Trophoblast cell (in vitro differentiated cells and primary cell): ENCODE measurements around the gene RNF126.

Experiments
- DNase-seq, 2 donors: peaks; one replicate each; pipeline ENCODE4 v3.0.0-alpha.2; 2016
- H2AFZ ChIP-seq: 2 replicates; pipeline ENCODE4 v1.6.1; 2013; ENCODE audit warnings: low read length, moderate library complexity, mild to moderate bottlenecking; ENCODE audit not compliant: insufficient read depth, poor library complexity
- H2AK5ac ChIP-seq: 2 replicates; pipeline ENCODE4 v1.6.1; 2013; ENCODE audit warnings: mild to moderate bottlenecking, low read length
- H2BK120ac ChIP-seq: 2 replicates; pipeline ENCODE4 v1.6.1; 2013; ENCODE audit warnings: low read length, mild to moderate bottlenecking, moderate library complexity; ENCODE audit not compliant: insufficient read depth, poor library complexity
- H2BK12ac ChIP-seq: 2 replicates; pipeline ENCODE4 v1.6.1; 2013; ENCODE audit warnings: mild to moderate bottlenecking, low read length, moderate library complexity
- H2BK5ac ChIP-seq: 2 replicates; pipeline ENCODE4 v1.6.1; 2013; ENCODE audit warnings: low read length, low read depth, moderate library complexity, mild to moderate bottlenecking; ENCODE audit not compliant: poor library complexity
- H3K14ac ChIP-seq: 2 replicates; pipeline ENCODE4 v1.6.1; 2013; ENCODE audit warnings: mild to moderate bottlenecking, low read length
- H3K18ac ChIP-seq: 2 replicates; pipeline ENCODE4 v1.6.1; 2013; ENCODE audit warnings: mild to moderate bottlenecking, low read length
- H3K23ac ChIP-seq: 2 replicates; pipeline ENCODE4 v1.6.1; 2013; ENCODE audit warnings: low read length
- H3K27ac ChIP-seq: 2 replicates; pipeline ENCODE4 v1.5.1; 2013; ENCODE audit warnings: low read depth, mild to moderate bottlenecking, inconsistent platforms, low read length, moderate library complexity
- H3K27me3 ChIP-seq: 2 replicates; pipeline ENCODE4 v1.6.1; 2013; ENCODE audit warnings: inconsistent platforms, mild to moderate bottlenecking, low read length, moderate library complexity; ENCODE audit not compliant: insufficient read depth
- H3K36me3 ChIP-seq, 2 experiments: 1 replicate in 1 of 2; 2 replicates in 1 of 2; pipeline ENCODE4 v1.6.1; 2013; ENCODE audit warnings: low read length in 2 of 2, mild to moderate bottlenecking in 2 of 2, moderate library complexity in 1 of 2; ENCODE audit not compliant: insufficient read depth in 2 of 2, control insufficient read depth in 1 of 2
- H3K4ac ChIP-seq: 2 replicates; pipeline ENCODE4 v1.6.1; 2013; ENCODE audit warnings: low read depth, mild to moderate bottlenecking, low read length, moderate library complexity
- H3K4me1 ChIP-seq, 2 experiments: 1 replicate in 1 of 2; 2 replicates in 1 of 2; pipeline ENCODE4 v1.6.1; 2013; ENCODE audit warnings: low read length in 2 of 2, mild to moderate bottlenecking in 2 of 2, moderate library complexity in 1 of 2; ENCODE audit not compliant: insufficient read depth in 2 of 2, control insufficient read depth in 1 of 2
- H3K4me2 ChIP-seq: 2 replicates; pipeline ENCODE4 v1.6.1; 2013; ENCODE audit warnings: inconsistent platforms, mild to moderate bottlenecking, low read length, moderate library complexity
- H3K4me3 ChIP-seq: 2 replicates; pipeline ENCODE4 v1.5.1; 2013; ENCODE audit warnings: mild to moderate bottlenecking, low read depth, low read length, inconsistent platforms
- H3K79me1 ChIP-seq: one replicate; pipeline ENCODE4 v1.6.1; 2013; ENCODE audit warnings: low read length
- H3K79me2 ChIP-seq: 2 replicates; pipeline ENCODE4 v1.6.1; 2013; ENCODE audit warnings: low read length, mild to moderate bottlenecking; ENCODE audit not compliant: control insufficient read depth, insufficient read depth, poor library complexity
- H3K9ac ChIP-seq: 2 replicates; pipeline ENCODE4 v1.6.1; 2013; ENCODE audit warnings: mild to moderate bottlenecking, low read length
- H3K9me3 ChIP-seq: 2 replicates; pipeline ENCODE4 v1.6.1; 2013; ENCODE audit warnings: low read depth, mild to moderate bottlenecking, control low read depth, inconsistent platforms, low read length; ENCODE audit not compliant: insufficient read depth
- H4K12ac ChIP-seq: 2 replicates; pipeline ENCODE4 v1.6.1; 2013; ENCODE audit warnings: low read depth, mild to moderate bottlenecking, low read length, moderate library complexity
- H4K8ac ChIP-seq: 2 replicates; pipeline ENCODE4 v1.6.1; 2013; ENCODE audit warnings: low read depth, mild to moderate bottlenecking, low read length, moderate library complexity
- H4K91ac ChIP-seq: one replicate; pipeline ENCODE4 v1.6.1; 2013; ENCODE audit warnings: low read depth, mild to moderate bottlenecking, low read length, moderate library complexity
- WGBS: extraction: QIAGEN DNeasy Blood & Tissue Kit; methylation state at CpG from one replicate; pipeline ENCODE4 v1.1.7; 2013; ENCODE audit warnings: missing lambda C conversion rate; ENCODE audit not compliant: insufficient read length, insufficient coverage; ENCODE audit errors: extremely low coverage; 5-methylcytosine and 5-hydroxymethylcytosine counted together

RNF126 gene

DNA sequence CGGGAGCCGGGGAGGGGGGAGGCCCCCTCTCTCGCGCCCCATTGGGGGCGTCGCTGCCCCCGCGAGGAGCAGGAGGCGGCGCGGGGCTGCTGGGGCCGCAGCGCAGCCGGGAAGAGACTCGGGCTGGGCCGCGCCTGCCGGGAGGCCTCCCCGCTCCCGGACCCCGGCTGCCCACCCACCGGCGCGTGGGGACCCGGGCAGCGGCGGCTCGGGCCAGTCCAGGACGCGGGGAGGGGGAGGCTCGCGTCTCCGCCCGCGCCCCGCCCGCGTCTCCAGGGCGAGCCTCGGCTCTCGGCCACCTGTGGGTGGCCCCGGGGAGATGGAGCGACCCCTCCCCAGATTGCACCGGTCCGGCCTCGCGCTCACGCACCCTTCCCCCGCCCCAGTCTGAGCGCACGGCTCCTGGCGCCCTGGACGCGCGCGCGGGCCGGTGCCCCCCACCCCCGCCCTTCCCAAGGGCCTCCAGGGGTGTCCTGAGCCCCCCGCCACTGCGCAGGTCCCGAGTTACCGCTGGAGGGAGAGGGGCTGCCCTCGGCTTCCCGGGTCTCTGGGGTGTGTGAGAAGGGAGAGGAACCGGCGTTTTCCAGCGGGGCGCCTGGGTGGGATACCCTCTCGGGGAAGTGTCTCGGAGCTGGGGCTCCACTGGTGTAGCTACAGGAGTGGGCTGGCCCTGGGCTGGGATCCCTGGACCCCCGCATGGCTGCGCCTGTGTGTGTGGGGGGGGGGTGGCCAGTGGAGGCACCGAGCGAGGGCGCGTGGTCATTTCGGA lies 46.4 kb upstream of the RNF126 start:
- no peak overlapping the region for H2BK12ac ChIP-seq
- peaks cover 7% of the 10 kb centered on the region for H3K27me3 ChIP-seq
- WGBS: no CpG with 5 or more reads among the region's 78 CpGs
- H4K8ac ChIP-seq: no peak overlapping the region
- H2BK120ac ChIP-seq: no peak overlapping the region
- H3K4me3 ChIP-seq: peak overlapping the region; percentile 75
- H3K9me3 ChIP-seq: peaks cover 2% of the 10 kb centered on the region
- H3K79me2 ChIP-seq: no peaks in the 10 kb centered on the region
- H3K23ac ChIP-seq: no peak overlapping the region
- H3K79me1 ChIP-seq: no peaks in the 10 kb centered on the region
- peak overlapping the region; percentile 32 for H3K14ac ChIP-seq
- DNase-seq: no peak
- H4K12ac ChIP-seq: peak overlapping the region; percentile 51
- peak overlapping the region; percentile 98 for H3K4me2 ChIP-seq
- H2BK5ac ChIP-seq: no peak overlapping the region
- peak overlapping the region; percentile 22 for H3K18ac ChIP-seq
- peak overlapping the region; percentile 5 for H2AFZ ChIP-seq
- H2AK5ac ChIP-seq: no peak overlapping the region
- no peak overlapping the region for H3K27ac ChIP-seq
- H4K91ac ChIP-seq: peak overlapping the region; percentile 30
- peaks cover 0 to 2% of the 10 kb centered on the region in 2 experiments for H3K36me3 ChIP-seq
- H3K4ac ChIP-seq: no peak overlapping the region
- H3K9ac ChIP-seq: no peak overlapping the region
- peaks cover 0 to 3% of the 10 kb centered on the region in 2 experiments for H3K4me1 ChIP-seq

DNA sequence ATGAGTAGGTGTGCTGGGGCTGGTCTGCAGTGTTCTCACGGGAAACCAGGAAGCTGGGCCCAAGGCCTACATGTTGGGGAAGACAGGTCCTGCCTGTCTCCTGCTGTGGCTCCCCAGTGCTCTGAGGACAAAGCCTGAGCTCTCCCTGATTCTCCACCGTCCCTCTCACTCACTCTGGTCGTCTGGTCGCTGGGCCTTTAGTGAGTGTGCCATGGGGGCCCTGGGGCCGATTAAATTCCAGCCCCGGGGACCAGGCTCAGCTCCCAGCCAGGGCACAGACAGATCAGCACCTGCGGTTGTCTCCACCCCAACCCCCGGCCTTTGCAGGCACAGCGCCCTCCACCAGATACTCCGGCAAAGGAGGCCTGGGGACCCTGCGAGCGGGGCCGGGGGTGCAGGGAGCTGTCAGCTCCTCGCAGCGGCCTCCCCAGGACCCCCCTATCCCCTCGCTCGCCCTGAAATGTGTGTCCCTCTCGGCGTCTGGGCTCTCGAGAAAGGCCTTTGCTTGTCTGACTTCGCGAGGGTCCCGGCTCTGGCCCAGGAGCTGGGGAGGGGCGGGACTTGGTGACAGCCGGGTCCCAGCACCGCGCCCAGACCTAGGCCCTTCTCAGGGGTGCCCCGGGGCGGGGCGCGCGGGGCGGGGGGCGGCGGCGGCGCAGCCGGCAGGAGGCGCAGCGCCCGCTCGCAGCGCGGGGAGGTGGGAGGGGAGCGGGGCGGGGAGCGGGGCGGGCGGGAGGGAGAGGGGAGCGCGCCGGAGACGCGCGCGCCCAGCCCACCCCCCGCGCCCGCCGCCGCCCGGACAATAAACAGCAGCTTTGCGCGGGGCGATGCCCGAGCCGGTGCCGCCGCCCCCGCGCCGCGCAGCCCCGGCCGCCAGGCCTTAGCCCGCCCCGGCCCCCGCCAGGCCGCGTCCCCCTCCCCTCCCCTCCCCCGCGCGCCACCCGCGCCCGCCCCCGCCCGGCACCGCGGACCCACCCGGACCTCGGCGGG lies 45.4 kb upstream of the RNF126 start, which contains the start of gene PALM:
Gene PALM (plus strand): TSS at position 782 of the 990 bp plus-strand sequence. CDS start 212 bp downstream, outside the sequence.
- H3K27me3 ChIP-seq: peaks cover 7% of the 10 kb centered on the region
- peak within 1 kb of the TSS; percentile 30 for H4K91ac ChIP-seq
- H3K79me1 ChIP-seq: no peaks in the 10 kb centered on the region
- H3K23ac ChIP-seq: no peak within 1 kb of the TSS
- H3K4me2 ChIP-seq: peak within 1 kb of the TSS; percentile 98
- H3K9ac ChIP-seq: no peak within 1 kb of the TSS
- no CpG with 5 or more reads among the region's 93 CpGs for WGBS
- peak within 1 kb of the TSS; percentile 51 for H4K12ac ChIP-seq
- no peak for DNase-seq
- H3K27ac ChIP-seq: no peak within 1 kb of the TSS
- no peak within 1 kb of the TSS for H2BK5ac ChIP-seq
- H2AFZ ChIP-seq: peak within 1 kb of the TSS; percentile 6
- H4K8ac ChIP-seq: peak within 1 kb of the TSS; percentile 17
- H3K79me2 ChIP-seq: no peaks in the 10 kb centered on the region
- H2AK5ac ChIP-seq: no peak within 1 kb of the TSS
- peaks cover 8% of the 10 kb centered on the region for H3K9me3 ChIP-seq
- H3K14ac ChIP-seq: peak within 1 kb of the TSS; percentile 32
- peaks cover 0 to 2% of the 10 kb centered on the region in 2 experiments for H3K36me3 ChIP-seq
- H2BK12ac ChIP-seq: no peak within 1 kb of the TSS
- H3K4ac ChIP-seq: no peak within 1 kb of the TSS
- H3K18ac ChIP-seq: peak within 1 kb of the TSS; percentile 22
- H3K4me1 ChIP-seq: peaks cover 3% of the 10 kb centered on the region in 2 experiments
- H3K4me3 ChIP-seq: peak within 1 kb of the TSS; percentile 75
- H2BK120ac ChIP-seq: no peak within 1 kb of the TSS

DNA sequence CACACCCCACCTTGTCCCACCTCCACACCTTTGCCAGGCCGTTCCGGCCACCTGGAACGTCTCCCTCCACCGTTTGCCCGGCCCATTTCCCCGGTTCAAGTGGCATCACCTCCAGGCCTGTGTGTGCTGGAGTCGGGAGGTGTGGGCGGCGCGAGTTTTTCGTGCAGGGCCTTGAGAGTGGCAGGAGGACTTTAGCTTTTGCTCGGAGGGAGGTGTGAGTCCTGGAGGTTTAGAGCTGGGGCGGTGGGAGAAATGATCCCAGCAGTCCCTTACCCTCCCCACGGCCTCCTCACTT lies 41.4 kb upstream of the RNF126 start:
- H4K8ac ChIP-seq: no peak overlapping the region
- no peak overlapping the region for H4K91ac ChIP-seq

DNA sequence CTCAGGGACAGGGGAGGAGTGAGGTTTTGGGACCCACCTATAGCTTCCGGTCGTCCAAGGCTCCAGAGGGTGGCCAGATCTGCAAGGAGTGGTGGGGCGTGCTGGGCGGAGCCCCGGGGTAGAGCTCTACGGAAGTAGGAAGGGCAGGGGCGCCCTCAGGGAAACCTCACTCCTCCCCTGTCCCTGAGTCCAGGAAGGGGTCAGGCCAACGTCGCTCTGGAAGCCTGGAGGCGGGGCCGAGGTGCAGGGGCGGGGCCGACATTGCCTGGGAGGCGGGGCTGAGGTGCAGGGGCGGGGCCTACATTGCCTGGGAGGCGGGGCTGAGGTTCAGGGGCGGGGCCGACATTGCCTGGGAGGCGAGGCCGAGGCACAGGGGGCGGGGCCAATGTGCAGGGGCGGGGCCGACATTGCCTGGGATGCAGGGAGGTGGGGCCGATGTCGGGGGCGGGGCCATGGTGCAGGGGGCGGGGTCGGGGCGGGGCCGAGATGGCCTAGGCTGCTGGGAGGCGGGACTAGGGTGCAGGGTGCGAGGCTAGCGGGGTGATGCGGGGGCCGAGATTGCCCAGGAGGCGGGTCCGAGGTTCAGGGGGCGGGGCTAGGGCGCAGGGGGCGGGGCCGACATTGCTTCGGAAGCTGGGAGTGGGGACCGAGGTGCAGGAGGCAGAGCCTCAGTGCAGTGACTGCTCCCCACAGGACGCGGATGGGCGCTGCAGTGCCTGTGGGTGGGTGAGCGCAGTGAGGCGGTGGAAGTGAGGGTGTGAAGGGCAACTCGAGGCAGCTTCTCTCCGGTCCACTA lies 40.8 kb upstream of the RNF126 start:
- Histone ChIP-seq H3K36me3 (no peaks in the 10 kb centered on the region), H3K4ac (no peak overlapping the region), H2BK12ac (no peak overlapping the region), H3K4me1 (peaks cover 0 to 3% of the 10 kb centered on the region in 2 experiments), H2AK5ac (no peak overlapping the region), H2BK120ac (no peak overlapping the region), H3K23ac (peak overlapping the region; percentile 53), H3K9ac (no peak overlapping the region), H3K9me3 (peaks cover 8% of the 10 kb centered on the region), H3K18ac (no peak overlapping the region), H3K27ac (no peak overlapping the region), H4K12ac (no peak overlapping the region), H4K91ac (no peak overlapping the region), H3K79me2 (no peaks in the 10 kb centered on the region), H4K8ac (no peak overlapping the region), H3K4me3 (no peak overlapping the region), H3K14ac (no peak overlapping the region), H3K27me3 (no peaks in the 10 kb centered on the region), H3K4me2 (no peak overlapping the region), H2BK5ac (no peak overlapping the region), H3K79me1 (no peaks in the 10 kb centered on the region), H2AFZ (no peak overlapping the region)
- DNase-seq: peak; percentile 42 to 55
- no CpG with 5 or more reads among the region's 50 CpGs for WGBS

More for the DNA sequence above, 41.4 kb upstream of the RNF126 start:
- H3K14ac ChIP-seq: no peak overlapping the region
- no peak overlapping the region for H2AK5ac ChIP-seq
- H2AFZ ChIP-seq: no peak overlapping the region
- no peak overlapping the region for H3K4me2 ChIP-seq
- no peak overlapping the region for H2BK5ac ChIP-seq
- H3K4me1 ChIP-seq: peaks cover 0 to 3% of the 10 kb centered on the region in 2 experiments
- H3K79me2 ChIP-seq: no peaks in the 10 kb centered on the region
- no peak overlapping the region for H4K12ac ChIP-seq
- no peak for DNase-seq
- H3K18ac ChIP-seq: no peak overlapping the region
- no peak overlapping the region for H3K4ac ChIP-seq
- peak overlapping the region; percentile 53 for H3K23ac ChIP-seq
- no peak overlapping the region for H3K9ac ChIP-seq
- H3K27ac ChIP-seq: no peak overlapping the region
- no peak overlapping the region for H2BK120ac ChIP-seq
- no peak overlapping the region for H3K4me3 ChIP-seq
- no peaks in the 10 kb centered on the region for H3K36me3 ChIP-seq
- H3K79me1 ChIP-seq: no peaks in the 10 kb centered on the region
- H3K27me3 ChIP-seq: peaks cover 5% of the 10 kb centered on the region
- H2BK12ac ChIP-seq: no peak overlapping the region
- WGBS: no CpG with 5 or more reads among the region's 14 CpGs
- peaks cover 8% of the 10 kb centered on the region for H3K9me3 ChIP-seq
